Left ventricle myocardium inferior (tissue), 1 donor: ENCODE results near the gene NFASC. TPM values are rescaled to one million over a fixed set of nuclear protein-coding genes. Genes with fewer than 3 reads are reported as not detected.

Source experiments
- DNase-seq: peaks from one replicate; pipeline ENCODE4 v3.0.0-alpha.2; 2020
- H3K27ac ChIP-seq: fragments of 200-600 bp; replicated peaks from 2 replicates; pipeline ENCODE4 v1.8.0; 2021
- H3K27me3 ChIP-seq: fragments of 200-600 bp; 2 replicates; pipeline ENCODE4 v1.8.0; 2021; ENCODE audit warnings: low read depth
- H3K36me3 ChIP-seq: fragments of 200-600 bp; 2 replicates; pipeline ENCODE4 v1.8.0; 2021
- H3K4me1 ChIP-seq: fragments of 200-600 bp; 2 replicates; pipeline ENCODE4 v1.8.0; 2021
- H3K4me3 ChIP-seq: fragments of 200-600 bp; 2 replicates; pipeline ENCODE4 v1.8.0; 2021; ENCODE audit warnings: mild to moderate bottlenecking, moderate library complexity
- H3K9me3 ChIP-seq: fragments of 200-600 bp; replicated peaks from 2 replicates; pipeline ENCODE4 v1.8.0; 2021
- intact Hi-C: fragments of 100-400 bp; cut with micrococcal nuclease; formaldehyde crosslinking; loops from one replicate; pipeline ENCODE4 v1.11.0; 2022
- total RNA-seq: library from RNA; stranded (reverse); fragmentation: NEBNext Ultra II Directional; extraction: Animal tissue kit (Norgen Biotek cat#: 25700); gene quantifications from one replicate; pipeline ENCODE4 v1.2.1, GENCODE V29; 2021
- TF ChIP-seq, protein P1 (sequence below): fragments of 200-600 bp; IDR thresholded peaks from 2 replicates; pipeline ENCODE4 v1.8.0; 2021; ENCODE audit warnings: antibody characterized with exemption, mild to moderate bottlenecking, borderline replicate concordance
- donor health status: DM: no; HTN: yes; CAD: no; lungs with severe emphysema.

NFASC gene
- total RNA-seq, 1 donor from 2014 or later = 8.2 TPM

DNA sequence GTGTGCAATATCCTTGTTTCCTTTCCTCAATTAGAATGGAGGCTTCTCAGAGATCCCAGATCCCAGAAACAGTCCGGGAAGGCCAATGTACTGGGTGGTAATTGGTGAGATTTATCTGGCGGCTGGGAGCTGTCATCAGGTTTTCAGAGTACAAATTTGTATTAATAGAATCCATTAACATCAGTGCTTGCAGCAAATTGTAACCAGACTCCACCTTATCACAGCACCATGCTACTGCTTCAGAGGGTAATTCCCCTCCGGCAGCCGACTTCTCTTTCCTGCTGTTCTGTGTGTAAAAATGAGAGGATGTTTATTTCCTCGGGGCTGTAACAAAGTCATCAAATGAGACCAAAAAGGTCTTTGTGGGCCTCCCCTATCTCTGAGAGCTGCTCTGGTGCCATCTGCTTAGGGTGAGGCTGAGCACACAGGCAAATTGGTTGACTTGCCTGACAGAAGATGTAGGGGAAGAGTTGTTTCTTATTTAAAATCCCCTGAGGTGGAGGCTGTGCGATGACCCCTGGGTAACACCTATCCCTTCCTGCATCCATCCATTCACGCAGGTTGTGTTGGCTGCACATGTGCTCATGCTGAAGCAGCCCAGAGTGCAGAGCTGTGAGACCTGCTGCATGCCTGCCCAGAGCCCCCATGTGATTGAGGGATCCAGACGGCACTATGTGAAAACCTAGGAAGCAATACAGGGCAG is 19.2 kb downstream of the NFASC start:
- TF ChIP-seq, protein P1, sequence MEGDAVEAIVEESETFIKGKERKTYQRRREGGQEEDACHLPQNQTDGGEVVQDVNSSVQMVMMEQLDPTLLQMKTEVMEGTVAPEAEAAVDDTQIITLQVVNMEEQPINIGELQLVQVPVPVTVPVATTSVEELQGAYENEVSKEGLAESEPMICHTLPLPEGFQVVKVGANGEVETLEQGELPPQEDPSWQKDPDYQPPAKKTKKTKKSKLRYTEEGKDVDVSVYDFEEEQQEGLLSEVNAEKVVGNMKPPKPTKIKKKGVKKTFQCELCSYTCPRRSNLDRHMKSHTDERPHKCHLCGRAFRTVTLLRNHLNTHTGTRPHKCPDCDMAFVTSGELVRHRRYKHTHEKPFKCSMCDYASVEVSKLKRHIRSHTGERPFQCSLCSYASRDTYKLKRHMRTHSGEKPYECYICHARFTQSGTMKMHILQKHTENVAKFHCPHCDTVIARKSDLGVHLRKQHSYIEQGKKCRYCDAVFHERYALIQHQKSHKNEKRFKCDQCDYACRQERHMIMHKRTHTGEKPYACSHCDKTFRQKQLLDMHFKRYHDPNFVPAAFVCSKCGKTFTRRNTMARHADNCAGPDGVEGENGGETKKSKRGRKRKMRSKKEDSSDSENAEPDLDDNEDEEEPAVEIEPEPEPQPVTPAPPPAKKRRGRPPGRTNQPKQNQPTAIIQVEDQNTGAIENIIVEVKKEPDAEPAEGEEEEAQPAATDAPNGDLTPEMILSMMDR = no peak
- no peak for DNase-seq
- Histone ChIP-seq H3K27ac (peak overlapping the region; percentile 81), H3K4me1 (peaks cover 51% of the 10 kb centered on the region), H3K27me3 (peaks cover 66% of the 10 kb centered on the region), H3K36me3 (no peaks in the 10 kb centered on the region), H3K4me3 (peak overlapping the region; percentile 6), H3K9me3 (no peaks in the 10 kb centered on the region)
- intact Hi-C loops = no loop called here

- Histone ChIP-seq H3K4me3 (no peak overlapping the region), H3K36me3 (no peaks in the 10 kb centered on the region), H3K27ac (no peak overlapping the region), H3K27me3 (peaks cover 69% of the 10 kb centered on the region), H3K9me3 (no peaks in the 10 kb centered on the region), H3K4me1 (peaks cover 35% of the 10 kb centered on the region)
- TF ChIP-seq, protein P1 = no peak
- DNase-seq = no peak
- intact Hi-C loops = no loop called here
Observed at GRCh38 chr1:204891860-204892259, 21.2 kb downstream of the NFASC start.

DNA sequence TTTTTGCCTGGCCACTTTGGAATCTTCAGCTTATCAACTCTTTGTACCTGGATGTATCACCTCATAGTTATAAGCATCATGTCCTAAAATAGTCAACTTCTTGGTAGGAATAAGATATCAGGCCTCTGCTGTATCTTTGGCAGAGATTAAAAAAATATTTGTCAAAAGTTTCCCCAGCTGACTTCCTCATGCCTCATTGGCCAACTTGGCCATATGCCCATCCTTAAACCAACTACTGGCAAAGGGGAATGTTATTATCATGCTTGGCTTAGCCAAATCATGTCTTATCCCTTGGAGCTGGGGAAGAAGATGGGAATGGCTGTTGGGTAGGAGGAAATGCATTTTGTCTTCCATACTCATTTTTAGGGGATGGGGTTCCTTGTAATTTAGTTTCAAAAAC is 23.4 kb downstream of the NFASC start:
- H3K4me1 ChIP-seq = peaks cover 16% of the 10 kb centered on the region

GRCh38 chr1:204894606-204895005 is 23.9 kb downstream of the NFASC start:
- TF ChIP-seq, protein P1 = no peak
- Histone ChIP-seq H3K27me3 (peaks cover 89% of the 10 kb centered on the region), H3K9me3 (no peaks in the 10 kb centered on the region), H3K36me3 (no peaks in the 10 kb centered on the region), H3K4me1 (peaks cover 10% of the 10 kb centered on the region), H3K4me3 (no peak overlapping the region), H3K27ac (no peak overlapping the region)
- intact Hi-C loops = no loop called here
- no peak for DNase-seq

More for the DNA sequence above, 23.4 kb downstream of the NFASC start:
- Histone ChIP-seq H3K36me3 (no peaks in the 10 kb centered on the region), H3K9me3 (no peaks in the 10 kb centered on the region), H3K4me3 (no peak overlapping the region), H3K27ac (no peak overlapping the region), H3K27me3 (peaks cover 83% of the 10 kb centered on the region)
- DNase-seq = no peak
- TF ChIP-seq, protein P1 = no peak
- intact Hi-C loops = no loop called here

- Histone ChIP-seq H3K4me1 (no peaks in the 10 kb centered on the region), H3K4me3 (no peak overlapping the region), H3K27me3 (peaks cover 98% of the 10 kb centered on the region), H3K27ac (no peak overlapping the region), H3K9me3 (no peaks in the 10 kb centered on the region), H3K36me3 (no peaks in the 10 kb centered on the region)
- DNase-seq = no peak
- intact Hi-C loops = no loop called here
- TF ChIP-seq, protein P1 = no peak
Observed at GRCh38 chr1:204896023-204896422, 25.4 kb downstream of the NFASC start.
